Subcutaneous adipose tissue (tissue), 4 donors: ENCODE measurements around the gene CD69. TPM values are rescaled to one million over a fixed set of nuclear protein-coding genes. Genes with fewer than 3 reads are reported as not detected.

ENCODE experiments used
- total RNA-seq, 4 donors: library from RNA; depleted of rRNA; stranded (reverse); fragments of >200 nt; gene quantifications; one replicate each; pipeline ENCODE4 v1.1.0, GENCODE V29; 2016
- TF ChIP-seq, protein P1 (sequence below): fragments of 450-650 bp; IDR thresholded peaks from one replicate; pipeline ENCODE4 v1.5.1; 2016; ENCODE audit warnings: low read depth, mild to moderate bottlenecking, control low read depth, antibody characterized with exemption, moderate library complexity

Gene CD69
- total RNA-seq, 4 donors from 2014 or later, result 5.4 to 14.8 (median 8.4) TPM; not detected in 1

DNA sequence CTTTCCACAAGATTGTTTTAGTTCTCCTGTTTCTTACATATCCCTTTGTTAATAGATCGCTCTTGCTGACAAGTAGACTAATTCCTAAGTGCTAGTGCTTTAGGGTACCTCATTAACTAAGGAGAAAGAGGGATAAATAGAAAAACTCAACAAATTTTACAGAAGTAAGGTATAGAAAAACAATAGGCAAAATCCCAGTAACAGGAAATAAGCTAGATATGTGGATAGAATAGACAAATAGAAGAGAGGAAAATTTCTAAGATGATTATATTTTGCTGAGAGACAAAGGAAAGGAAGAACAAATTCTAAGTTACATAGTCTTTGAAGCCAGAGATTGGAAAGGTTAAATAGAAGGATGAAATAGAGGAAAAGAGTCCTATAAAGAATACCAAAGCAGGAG is 1.0 kb downstream of the CD69 start:
- TF ChIP-seq, protein P1, sequence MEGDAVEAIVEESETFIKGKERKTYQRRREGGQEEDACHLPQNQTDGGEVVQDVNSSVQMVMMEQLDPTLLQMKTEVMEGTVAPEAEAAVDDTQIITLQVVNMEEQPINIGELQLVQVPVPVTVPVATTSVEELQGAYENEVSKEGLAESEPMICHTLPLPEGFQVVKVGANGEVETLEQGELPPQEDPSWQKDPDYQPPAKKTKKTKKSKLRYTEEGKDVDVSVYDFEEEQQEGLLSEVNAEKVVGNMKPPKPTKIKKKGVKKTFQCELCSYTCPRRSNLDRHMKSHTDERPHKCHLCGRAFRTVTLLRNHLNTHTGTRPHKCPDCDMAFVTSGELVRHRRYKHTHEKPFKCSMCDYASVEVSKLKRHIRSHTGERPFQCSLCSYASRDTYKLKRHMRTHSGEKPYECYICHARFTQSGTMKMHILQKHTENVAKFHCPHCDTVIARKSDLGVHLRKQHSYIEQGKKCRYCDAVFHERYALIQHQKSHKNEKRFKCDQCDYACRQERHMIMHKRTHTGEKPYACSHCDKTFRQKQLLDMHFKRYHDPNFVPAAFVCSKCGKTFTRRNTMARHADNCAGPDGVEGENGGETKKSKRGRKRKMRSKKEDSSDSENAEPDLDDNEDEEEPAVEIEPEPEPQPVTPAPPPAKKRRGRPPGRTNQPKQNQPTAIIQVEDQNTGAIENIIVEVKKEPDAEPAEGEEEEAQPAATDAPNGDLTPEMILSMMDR, result no peak

DNA sequence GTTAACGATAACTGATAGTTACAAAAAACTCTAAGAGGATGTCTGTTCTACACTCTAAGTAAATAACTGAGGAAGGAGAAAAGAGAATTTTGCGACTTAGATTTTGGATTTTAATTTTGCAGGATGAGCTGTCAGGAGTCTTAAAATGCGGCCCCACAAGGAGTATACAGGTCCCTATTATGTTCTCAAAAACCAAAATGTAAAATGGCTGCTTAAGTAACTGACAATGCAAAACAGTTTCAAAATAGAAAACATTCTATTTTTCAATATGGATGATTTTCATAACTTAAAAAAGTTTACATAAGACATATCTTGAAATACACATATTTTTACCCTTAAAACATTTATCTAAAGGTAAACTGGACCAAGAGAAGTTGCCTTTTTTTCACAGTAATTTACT is 2.6 kb downstream of the CD69 start:
- TF ChIP-seq, protein P1, result no peak

DNA sequence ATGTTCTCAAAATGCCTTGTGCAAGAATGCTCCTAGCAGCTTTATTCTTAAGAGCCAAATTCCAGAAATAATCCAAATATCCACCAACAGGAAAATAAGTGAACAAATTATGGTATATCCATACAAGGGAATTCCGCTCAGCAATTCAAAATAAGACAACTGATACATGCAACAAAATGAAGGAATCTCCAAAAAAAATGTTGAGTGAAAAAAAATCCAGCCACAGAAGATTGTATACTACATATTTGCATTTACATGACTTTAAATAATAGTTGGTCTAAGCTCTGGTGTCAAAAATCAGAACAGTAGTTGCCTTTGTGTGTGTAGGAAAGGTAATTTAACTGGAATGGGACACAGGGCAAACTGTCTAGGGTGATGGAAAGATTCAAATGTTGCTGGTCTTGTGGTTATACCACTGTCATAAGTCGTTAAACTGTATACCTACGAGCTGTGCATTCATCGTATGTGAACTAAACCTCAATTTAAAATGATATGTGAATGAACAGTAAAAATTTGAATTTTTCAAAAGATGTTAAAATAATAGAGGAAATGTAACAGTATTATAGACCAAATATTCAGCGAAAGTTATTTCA is 3.2 kb downstream of the CD69 start:
- TF ChIP-seq, protein P1, result no peak

DNA sequence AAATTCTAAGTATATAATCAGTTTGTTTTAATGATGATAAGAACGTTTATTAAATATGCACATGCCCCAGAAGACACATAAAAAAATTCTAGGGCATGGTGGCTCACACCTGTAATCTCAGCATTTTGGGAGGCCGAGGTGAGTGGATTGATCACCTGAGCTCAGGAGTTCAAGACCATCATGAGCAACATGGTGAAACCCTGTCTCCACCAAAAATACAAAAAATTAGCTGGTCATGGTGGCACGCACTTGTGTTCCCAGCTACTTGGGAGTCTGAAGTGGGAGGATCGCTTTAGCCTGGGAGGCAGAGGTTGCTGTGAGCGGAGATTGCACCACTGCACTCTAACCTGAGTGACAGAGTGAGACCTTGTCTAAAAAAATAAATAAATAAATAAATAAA is 4.0 kb downstream of the CD69 start:
- TF ChIP-seq, protein P1, result no peak

DNA sequence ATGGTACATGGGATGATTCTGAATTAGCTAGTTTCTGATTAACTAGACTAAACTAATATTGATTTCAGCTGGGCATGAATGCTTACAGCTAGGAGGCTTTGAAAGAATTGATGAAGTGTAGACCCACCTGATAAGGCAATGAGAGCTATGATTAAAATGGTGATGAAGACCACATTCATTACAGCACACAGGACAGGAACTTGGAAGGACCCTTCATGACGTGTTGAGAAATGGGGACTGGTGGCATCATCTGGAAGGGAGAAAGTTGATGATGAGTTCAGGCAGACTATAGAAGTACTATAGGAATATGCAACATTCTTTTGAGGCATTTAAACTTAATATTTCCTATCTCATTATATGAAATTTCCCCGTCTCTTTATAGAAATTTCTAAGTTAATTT is 4.5 kb downstream of the CD69 start:
- TF ChIP-seq, protein P1, result no peak

DNA sequence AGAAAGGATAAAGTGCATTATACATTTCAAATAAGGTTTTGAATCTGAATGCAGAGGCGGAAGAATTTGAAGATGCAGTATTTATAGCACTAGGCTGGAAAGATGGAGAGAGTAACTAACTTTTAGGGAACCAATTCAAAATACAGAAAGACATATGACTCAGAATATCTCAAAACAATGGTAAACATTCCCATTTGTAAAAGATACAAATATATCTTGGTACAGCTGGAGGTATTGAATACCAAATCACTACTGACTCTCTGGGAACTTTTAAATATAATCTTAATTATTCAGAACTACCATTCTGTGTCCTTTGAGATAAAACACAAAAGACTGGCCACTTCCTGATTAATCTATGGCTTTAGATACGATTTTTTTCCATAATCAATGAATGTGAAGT is 5.1 kb downstream of the CD69 start:
- TF ChIP-seq, protein P1, result no peak

DNA sequence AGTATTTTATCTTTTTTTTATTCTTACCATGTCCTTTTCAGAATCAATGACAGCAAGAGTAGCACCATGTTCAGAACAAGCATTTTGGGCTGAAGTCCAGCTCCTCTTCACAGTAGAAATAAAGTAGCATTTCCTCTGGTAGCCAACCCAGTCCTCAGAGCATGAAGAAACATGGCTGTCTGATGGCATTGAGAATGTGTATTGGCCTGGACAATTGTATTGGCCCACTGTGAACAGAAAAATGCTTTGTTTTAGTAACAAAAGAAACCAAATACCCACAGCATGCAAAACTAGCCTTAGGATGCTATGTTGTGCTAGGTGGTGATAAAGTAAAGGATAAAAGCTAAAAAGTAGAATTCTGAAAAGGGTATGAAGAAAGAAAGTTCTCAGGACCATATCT is 5.7 kb downstream of the CD69 start:
- TF ChIP-seq, protein P1, result no peak
